HG03060 (cell line): ENCODE measurements around the gene DPP4.

Source experiments
- ATAC-seq: cut with Tn5 transposase; IDR thresholded peaks from one replicate; pipeline ENCODE4 v1.9.1; 2021; ENCODE audit warnings: low read depth, moderate number of reproducible peaks; ENCODE audit not compliant: unreplicated experiment

The DPP4 gene

DNA sequence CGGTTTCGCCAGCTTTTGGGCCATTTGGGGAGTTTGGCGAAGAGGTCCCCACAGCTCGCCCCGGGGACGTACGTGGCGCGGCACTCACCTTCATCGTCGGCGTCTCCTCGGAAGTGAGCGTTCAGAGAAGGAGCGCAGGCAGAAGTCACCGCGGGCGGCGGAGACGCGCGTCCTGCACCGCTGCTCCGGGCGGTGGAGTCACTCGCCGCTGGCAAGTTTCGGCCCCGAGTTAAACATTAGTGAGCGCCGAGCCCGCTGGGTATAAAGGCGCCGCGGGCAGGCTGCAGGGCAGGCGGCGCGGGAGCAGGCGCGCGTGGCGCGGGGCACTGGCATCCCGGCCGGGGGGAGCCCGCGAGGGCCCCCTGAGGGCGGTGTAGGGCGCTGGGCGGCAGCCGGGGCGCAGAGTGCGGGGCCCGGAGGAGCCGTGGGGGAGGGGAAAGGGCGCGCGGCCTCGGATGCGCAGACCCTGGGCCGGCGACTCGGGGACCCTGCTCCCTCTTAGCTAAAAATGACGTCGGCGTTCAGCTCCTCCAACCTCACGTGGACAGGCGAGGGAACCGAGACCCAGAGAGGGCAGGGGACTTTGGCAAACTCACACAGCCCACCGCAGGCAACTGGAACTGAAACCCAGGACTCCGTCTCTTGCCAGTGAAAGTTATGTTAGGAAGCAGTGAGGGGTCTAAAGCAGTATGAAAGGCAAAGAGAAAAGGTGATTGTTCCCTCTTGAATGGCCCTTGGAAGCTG lies at the start of gene DPP4:
DPP4 (minus strand) TSS at position 328 of the 744 bp plus-strand sequence; CDS start at position 94, 234 bp downstream.
- peak; percentile 75 for ATAC-seq

DNA sequence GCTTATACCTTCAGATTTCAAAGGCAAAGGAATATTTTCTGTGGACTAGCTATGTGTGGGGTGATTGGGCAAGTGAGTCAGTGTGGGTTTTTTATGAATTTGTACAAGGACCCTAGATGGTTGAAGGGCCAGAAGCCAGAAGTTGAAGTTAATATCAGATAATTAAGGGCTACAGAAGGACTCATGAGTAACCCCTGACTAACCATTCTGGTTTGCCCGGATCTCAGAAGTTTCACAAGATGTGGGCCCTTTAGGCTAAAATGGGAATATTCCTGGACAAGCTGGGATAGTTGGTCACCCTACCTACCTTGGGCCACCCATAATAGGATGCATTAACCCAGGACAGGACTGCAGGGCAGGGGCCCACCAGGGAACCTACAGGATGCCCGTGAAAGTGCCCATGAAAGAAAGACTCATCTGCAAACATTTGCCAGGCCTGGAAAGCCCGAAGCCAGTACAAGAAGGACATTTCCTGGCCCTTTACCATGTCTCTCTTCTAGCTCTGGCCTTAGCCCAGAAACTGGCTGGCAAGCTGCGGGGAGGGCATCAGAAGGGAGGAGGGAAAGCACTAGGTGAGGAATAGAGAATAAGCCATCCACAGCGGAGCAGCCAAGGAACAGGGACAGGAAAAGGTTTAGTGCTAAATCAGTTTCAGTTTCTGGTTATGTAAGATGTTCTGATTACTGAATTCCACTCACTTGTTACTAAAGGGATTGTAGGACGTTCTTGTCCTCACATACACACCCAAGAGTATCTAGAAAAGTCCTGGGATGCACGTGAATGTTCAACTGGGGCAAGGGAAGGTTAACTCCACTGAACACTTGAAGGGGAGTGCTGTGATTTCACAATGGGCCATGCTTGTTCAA lies 44.4 kb upstream of the DPP4 start:
- ATAC-seq = no peak

DNA sequence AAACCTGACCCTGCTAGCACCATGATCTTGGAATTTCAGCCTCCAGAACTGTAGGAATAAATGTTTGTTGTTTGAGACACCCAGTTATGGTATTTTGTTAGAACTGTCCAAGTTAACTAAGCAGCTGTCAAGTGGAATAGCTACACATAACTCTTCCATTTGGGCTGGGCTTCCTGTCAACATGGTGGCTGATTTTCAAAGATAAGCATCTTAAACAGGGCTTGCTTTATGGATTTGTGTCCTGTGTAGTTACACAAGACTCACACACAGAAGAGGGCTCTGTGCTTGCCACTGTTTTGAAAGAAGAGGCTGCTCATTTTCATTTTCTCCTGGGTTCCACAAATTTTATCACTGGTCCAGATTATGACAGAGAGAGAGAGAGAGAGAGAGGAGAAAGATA lies 42.3 kb upstream of the DPP4 start:
- no peak for ATAC-seq

DNA sequence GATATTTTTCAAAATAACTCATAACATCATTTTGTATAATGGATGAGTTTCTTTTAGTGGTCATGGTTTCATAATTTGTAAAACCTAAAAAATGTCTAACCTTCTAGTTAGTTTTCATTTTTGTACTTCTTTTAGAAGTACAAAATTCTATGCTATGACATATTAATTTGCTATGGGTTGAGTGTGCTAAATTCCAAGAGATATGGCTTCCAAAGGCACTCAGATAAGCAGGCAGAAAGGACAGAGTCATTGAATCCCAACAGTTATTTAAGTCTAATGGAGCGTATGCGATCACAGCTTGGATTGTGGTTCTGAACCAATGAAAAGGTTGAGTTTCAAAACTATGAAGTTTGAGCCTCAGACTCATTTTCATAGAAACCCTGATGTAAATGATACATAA lies 41.1 kb upstream of the DPP4 start:
- ATAC-seq = no peak

DNA sequence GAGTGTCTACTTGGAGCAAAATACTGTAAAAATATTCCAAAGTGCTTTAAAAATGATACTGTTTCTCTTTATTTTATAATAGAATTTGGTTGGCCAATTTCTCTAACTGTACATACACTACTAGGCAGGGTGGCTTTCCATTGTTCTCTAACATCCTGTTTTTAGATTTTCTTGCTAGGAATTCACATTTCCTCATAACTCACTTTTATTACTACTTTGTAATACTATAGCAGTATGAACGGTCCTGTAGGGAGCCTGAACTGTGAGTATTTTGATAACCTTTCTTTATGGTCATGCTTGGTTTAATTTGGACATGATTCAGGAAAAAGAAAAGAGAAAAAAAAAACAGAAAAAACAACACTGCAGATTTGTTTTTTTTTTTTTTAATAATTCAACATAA lies 40.3 kb upstream of the DPP4 start:
- no peak for ATAC-seq

DNA sequence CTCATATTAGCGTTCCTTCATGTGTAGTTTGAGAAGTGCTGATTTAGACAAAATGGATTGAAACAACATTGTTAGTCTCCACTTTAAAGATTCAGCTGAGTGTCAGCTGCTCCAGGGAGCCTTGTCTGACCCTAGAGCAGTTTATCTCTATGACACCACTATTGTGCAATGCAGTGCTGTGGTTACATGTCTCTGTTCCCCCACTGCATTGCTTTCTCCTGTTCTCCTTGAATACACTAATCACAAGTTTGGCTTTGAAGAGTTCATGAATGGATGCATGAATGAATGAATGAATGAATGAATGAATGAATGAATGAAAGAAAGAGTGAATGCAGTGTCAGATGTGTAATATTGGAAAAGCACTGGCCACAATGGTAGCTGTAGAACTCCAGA lies 39.8 kb upstream of the DPP4 start:
- no peak for ATAC-seq

DNA sequence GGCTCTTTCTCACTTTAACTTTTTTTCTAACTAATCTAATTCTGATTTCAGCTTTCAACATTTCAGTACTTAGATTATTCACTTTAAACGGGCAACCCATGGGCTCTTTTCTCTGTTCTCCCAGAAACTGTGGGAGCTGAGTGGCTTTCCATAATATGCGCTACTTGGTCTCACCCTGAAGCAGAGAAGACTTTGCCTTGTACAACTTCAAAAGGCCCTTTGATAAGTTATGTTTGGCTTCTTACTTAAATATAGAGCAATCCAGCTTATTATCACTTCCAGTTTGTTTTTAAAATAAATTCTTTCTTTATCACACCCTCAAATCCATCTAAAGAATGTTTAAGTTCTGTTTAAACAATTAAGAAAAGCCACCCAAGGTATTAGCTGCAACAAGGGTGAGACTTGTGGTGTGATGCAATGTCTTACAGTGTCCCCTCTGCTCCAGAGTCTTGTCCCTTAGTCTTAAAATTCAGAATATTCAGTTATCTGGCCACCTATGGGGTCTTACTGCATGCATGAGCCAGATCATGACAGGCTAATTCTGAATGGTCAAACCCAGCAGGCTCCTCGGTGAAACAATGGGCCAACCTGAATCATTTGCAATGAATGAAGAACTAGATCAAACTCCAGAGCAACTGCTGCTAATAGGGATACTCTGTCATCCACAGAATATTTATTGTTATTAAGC lies 39.2 kb upstream of the DPP4 start:
- ATAC-seq = no peak

DNA sequence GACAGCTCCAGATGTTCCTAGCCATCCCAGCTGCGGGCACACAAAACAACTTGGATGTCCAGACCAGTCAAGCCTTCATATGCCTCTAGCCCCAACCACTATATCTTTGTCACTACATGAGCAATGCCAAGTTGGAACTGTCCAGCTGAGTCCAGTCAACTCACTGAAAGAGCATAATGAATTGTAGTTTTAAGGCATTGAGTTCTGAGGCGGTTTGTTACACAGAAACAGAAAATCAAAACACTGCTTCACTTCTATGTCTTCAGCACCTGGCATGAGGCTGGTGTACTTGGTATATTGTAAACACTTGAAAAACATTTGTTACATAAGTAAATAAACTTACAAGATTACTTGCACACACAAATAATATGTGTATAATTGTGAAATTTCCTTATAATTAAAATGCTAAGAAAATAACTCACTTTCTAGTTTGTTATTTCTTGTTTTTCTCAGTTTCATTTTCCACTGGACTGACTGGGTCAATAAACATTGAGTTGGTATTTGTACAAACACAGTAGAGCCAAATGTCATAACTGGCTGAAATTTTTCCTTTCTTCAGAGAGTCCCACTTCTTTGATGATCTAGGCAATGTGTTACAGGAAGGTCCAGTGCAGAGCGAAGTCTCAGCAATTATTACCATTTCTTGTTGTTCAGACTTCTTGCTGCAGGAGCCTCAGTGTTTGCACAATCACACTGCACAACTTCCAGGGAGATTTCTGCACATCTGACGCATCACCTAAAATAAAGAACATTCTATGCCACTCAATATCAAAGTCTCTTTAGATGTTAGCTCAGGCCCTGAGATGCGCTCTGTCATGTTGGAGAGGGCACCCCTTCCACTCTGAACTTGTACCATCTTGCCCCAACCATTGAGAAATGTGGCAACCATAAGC lies 38.2 kb upstream of the DPP4 start:
- ATAC-seq = no peak

DNA sequence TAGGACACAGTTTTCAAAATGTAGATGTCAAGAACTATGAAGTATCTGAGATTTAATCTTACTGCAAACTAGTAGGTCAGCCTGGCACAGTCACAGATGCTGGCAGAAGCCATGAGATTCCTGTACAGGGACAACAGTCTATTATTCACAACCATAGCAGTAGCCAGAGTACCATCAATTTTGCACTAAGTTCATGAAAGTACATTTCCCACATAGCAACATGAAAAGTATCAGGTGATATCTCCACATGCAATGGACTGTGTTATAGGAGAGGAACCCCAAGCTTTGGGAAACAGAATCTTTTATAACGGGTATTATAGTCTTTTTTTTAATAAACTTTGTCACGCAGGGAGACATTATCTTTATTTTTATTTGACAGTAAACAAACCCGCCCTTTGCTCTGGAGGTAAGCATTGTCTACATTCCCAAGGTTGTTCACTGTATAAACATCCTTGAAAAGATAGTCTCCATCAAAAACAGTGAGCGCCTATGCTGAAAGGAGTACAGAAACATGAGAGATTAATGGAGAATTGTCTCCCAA lies 33.4 kb upstream of the DPP4 start:
- no peak for ATAC-seq

DNA sequence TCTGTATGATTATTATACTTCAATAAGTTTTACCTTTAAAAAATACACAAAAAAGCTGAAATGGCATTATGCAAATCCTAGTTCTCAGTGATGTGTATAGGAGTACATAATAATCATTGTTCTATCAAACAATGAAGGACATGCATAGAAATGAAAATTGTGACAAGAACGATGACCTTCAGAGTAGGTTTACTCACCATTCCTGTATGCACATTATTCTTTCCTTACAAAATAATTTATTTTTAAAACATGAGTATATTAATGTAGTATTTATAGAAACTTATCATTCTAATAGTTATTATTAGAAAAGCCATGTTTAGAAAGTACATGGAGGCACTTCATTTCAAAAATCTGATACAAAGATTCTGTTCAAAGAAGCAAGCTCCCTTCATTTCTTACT lies 32.7 kb upstream of the DPP4 start:
- no peak for ATAC-seq

DNA sequence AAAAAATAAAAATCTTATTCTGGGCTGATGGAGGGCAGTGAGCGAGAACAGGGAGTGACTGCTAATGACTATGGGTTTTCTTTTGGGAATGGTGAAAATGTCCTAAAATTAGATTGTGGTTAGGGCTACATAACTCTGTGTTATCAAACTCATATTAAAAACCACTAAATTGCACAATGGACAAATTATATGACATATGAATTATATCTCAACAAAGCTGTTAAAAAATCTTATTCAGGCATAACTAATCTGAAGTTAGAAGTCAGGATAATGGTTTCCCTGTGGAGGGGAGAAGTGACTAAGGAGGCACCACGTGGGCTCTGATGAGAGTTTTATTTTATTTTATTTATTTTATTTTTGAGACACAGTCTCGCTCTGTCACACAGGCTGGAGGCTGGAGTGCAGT lies 32.1 kb upstream of the DPP4 start:
- ATAC-seq = no peak

DNA sequence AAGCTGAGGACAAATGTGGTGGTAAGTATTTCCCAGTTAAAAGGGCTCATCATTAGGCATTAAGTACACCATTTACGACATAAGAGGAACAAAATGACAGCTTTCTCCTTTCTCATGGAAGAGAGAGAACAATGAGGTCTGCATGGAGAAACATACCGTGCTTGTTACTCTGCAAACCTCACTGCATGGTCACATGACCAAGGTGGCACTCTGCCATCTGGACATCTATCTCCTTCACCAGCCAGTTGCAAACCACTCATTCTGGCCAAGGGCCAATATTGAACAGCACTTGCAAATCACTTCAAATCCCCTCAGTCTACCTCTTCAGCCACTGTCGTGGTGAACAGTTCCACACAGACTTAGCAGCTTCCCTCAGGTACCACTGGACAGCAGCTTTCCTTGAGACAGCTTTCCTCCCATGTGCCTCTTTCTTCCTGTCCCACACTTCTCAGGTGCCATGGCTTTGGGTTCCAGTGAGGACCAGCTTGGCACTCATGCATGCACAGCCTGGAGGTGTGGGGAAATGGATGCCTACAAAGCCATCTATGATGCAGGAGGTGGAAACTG lies 29.5 kb upstream of the DPP4 start:
- no peak for ATAC-seq

DNA sequence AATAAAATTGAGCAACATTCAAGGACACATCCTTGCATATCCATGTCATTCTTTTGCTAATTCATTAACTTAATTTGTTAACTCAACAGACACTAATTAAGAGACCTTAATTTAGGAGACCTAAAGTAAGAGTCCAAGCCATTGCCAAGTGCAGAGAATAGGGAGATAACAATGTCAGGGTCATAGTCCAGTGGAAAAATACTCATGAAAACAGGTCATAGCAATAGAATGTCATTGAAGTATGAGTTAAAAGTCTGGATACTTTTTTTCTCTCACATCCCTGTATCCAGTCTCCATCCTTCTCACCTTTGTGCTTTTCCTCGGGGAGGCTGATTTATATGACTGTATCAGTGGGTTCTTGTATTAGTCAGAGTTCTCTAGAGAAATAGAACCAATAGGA lies 26.6 kb upstream of the DPP4 start:
- no peak for ATAC-seq

DNA sequence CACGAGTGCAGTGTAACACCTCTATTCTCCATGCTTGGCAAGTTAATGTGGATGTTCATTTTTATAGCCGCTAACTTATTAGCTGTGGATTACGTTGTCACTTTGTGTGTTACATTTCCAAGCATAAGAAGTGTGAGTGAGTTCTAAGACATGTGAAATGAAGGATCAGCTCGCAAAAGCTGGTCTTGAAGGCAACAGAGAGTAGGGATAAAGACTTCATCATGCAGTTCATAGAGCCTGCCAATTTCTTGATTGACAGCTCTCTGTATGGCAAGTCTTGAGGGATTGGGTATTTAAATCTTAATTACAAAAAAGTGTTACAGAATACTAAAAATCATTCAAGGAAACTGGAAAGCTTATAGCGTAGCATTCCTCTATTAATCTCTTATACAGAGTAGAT lies 25.8 kb upstream of the DPP4 start:
- no peak for ATAC-seq

DNA sequence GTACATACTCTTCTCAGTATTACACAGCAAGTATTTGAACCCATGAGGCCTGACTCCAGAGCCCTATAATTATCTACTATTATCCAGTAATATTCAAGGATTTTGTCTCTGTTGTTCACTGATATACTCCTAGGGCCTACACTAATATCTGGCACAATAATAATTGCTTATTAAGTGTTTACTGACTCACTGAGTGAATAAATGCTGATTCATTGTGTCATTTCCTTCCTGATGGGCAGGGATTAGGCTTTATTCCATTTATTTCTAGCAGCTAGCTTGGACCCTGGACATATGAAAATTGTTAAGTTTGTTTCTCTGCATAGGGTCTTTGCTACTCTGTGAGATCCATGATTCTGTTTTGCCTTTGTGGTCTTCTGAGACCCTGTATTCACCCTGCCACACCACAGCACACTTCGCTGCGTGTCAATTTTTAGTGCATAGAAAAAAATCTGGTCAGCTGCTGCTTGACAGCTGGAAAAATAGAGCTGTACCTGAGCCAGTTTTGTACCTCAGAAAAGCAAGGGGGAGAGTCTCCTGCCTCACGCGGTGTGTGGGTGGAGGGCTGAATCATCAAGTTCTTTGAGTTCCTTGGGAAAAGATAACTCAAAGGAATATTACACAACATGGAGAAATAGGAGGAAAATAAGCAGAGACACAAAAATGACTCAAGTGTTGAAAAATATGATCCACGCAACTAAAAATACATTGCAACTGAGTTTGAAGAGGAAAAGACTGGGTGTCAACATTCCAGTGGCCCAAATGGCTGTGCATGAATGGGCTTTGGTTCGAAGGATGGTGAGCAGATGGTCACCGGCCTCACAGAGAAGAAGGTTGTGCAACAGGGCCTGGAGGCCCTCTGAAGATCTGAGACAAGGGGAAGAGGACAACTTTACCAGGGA lies 18.9 kb upstream of the DPP4 start:
- no peak for ATAC-seq

DNA sequence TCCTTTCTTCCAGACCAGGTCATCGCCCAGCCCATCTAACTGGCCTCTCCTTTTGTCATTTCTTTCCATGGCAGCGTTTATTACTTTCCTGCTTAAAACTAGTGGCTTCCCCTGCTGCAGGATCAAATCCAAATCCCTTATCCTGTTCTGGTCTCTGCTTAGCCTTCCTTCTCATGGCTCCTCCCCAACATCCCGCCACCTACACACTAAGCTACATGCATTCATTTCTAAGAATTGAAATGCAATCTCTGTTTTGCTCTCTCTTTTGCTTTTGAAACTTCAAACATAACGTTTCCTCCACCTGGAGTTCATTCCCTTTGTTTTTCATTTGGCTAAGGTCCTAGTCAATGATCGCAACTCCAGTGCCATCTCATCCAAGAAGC lies 18.0 kb upstream of the DPP4 start:
- ATAC-seq = no peak

DNA sequence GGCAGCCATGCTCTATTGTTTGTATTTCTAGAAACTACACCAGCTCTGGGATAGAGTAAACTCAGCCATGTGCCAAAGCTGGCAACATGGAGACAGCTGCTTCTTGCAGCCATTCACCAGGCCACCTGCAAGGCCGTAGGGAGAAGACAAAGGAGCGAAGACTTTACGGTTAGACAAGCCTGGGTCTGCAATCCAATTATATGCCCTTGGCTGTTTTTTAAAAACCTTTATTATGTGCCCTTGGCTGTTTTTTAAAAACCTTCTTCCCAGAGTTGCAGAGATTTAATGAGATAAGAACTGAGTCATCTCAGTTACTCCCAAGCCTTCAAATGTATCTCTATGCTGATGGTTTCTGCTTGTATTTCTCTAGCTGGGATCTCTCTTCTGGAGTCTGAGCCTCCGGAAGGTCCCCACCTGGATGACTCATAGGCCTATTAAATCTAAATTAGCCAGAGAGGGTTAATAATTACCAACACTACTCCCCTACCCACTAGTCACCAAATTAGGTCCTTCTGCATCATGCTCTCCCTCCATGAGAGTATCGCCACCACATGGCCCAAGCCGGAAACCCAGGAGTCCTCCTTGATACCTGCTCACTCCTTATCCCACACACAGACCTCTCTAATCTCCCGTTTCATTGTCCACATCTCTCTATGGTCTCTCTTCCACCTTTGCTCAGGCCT lies 17.5 kb upstream of the DPP4 start:
- peak; percentile 71 for ATAC-seq

DNA sequence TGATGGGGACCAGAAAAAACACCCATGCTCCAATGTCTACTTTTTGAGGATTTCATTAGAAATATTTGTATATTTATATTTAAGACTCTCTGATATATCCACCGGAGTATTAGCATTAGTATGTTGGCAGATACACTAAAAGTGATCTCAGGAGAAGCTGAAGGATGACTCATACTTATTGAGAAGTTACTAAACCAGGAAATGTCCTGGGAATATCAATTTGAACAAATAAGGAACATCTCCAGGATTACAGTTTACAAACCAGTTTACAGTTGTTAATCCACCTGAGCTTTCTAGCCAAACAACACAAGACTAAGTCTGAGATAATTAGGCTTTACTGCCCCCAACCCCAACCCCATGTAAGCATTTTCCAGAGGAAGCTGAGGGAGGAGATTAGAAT lies 16.1 kb upstream of the DPP4 start:
- ATAC-seq = no peak
